ENCODE data around the gene CCND1.

DNA sequence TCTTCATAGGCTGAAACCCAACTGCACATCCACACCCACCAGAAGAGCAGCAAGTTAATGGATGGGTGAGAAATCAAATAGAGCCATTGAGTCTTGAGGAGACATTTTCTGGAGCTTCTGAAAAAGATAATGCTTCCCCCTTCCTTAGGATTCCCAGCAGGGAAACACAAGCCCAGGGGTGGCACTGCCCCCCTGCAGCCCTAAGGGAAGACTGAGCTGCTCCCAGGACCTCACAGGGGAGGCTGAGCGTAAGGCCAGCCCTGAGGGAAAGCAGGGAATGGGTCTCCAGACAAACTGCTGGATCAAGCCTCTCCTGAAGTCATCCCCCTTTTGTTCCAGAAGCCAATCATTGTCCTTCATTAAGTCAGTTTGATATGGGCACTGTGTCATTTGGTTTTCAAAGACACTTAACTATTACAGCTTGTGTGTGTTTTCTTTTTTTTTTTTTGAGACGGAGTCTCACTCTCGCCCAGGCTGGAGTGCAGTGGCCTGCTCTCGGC, 19.1 kb downstream of the CCND1 start:
- TF ChIP-seq, protein P1, sequence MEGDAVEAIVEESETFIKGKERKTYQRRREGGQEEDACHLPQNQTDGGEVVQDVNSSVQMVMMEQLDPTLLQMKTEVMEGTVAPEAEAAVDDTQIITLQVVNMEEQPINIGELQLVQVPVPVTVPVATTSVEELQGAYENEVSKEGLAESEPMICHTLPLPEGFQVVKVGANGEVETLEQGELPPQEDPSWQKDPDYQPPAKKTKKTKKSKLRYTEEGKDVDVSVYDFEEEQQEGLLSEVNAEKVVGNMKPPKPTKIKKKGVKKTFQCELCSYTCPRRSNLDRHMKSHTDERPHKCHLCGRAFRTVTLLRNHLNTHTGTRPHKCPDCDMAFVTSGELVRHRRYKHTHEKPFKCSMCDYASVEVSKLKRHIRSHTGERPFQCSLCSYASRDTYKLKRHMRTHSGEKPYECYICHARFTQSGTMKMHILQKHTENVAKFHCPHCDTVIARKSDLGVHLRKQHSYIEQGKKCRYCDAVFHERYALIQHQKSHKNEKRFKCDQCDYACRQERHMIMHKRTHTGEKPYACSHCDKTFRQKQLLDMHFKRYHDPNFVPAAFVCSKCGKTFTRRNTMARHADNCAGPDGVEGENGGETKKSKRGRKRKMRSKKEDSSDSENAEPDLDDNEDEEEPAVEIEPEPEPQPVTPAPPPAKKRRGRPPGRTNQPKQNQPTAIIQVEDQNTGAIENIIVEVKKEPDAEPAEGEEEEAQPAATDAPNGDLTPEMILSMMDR (IDR thresholded peaks at IDR 0.05): no peak
- no peak for TF ChIP-seq POLR2A (IDR thresholded peaks at IDR 0.05)

Measured in heart left ventricle (tissue), 13 donors.